T-helper 1 cell treated with Interleukin-12 subunit alpha and Interleukin-12 subunit beta and Interleukin-4 antibody, amounts not matched to agents 30 μg/mL and 1 μg/mL, for 36 hours (primary cell): ENCODE measurements around the gene CD1B.
"Not testable (repeated sequence)": the region's sequence is repeated elsewhere in the genome, so short reads cannot be mapped to it uniquely, and the experiment has no call there.

Experiments
- H3K27ac Mint-ChIP-seq: one replicate; pipeline ENCODE4 v1.8.0; 2021; ENCODE audit warnings: mild to moderate bottlenecking, mixed read lengths
- H3K27me3 Mint-ChIP-seq: one replicate; pipeline ENCODE4 v1.8.0; 2021; ENCODE audit warnings: low read depth, mixed read lengths
- H3K36me3 Mint-ChIP-seq: one replicate; pipeline ENCODE4 v1.8.0; 2021; ENCODE audit warnings: low read depth, mixed read lengths
- H3K4me1 Mint-ChIP-seq: one replicate; pipeline ENCODE4 v1.8.0; 2021; ENCODE audit warnings: low read depth, mixed read lengths
- H3K4me3 Mint-ChIP-seq: one replicate; pipeline ENCODE4 v1.8.0; 2021; ENCODE audit warnings: mild to moderate bottlenecking, moderate library complexity, mixed read lengths
- H3K9me3 Mint-ChIP-seq: one replicate; pipeline ENCODE4 v1.8.0; 2021; ENCODE audit warnings: mixed read lengths

The CD1B gene

DNA sequence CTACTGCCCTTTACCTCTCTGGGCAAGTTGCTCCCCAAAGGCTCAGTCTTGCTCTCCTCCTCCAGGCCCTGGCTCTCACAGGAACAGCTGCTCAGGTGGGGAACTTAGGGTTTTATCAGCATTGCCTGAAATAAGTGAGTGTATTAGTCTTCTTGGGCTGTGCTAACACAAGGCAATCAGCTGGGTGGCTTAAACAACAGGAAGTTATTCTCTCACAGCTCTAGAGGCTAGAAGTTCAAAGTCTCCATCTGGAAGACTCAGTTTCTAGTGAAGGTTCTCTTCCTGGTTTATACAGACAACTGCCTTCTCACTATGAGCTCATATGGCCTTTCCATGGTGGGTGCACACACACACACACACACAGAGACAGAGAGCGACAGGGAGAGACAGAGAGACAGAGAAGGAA lies 44.4 kb downstream of the CD1B start:
- Mint-ChIP-seq H3K36me3 (no peaks in the 10 kb centered on the region), H3K9me3 (no peaks in the 10 kb centered on the region), H3K4me1 (peaks cover 16% of the 10 kb centered on the region), H3K27ac (peak overlapping the region; percentile 52), H3K4me3 (no peak overlapping the region), H3K27me3 (no peaks in the 10 kb centered on the region)

DNA sequence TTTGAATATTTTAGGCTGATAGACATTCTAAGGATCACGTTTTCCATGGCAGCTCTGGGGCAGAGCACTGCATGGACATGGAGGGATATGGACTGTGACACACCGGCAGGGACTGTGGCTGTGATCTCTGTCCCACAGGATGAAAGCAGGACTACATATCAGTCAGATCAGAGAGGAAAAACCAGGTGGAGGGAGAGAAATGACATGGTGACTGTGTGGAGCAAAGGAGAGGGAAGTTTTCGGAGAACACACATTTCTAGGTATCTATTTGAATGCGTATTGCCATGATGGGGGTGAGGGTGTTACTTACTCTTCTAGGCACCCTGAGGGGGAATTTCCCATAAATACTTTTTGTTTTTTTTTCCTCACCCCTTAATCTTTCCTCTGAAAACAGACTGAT lies 44.8 kb downstream of the CD1B start:
- Mint-ChIP-seq H3K9me3 (peaks cover 2% of the 10 kb centered on the region), H3K4me1 (peaks cover 16% of the 10 kb centered on the region), H3K36me3 (no peaks in the 10 kb centered on the region), H3K27me3 (no peaks in the 10 kb centered on the region), H3K27ac (no peak overlapping the region), H3K4me3 (no peak overlapping the region)

DNA sequence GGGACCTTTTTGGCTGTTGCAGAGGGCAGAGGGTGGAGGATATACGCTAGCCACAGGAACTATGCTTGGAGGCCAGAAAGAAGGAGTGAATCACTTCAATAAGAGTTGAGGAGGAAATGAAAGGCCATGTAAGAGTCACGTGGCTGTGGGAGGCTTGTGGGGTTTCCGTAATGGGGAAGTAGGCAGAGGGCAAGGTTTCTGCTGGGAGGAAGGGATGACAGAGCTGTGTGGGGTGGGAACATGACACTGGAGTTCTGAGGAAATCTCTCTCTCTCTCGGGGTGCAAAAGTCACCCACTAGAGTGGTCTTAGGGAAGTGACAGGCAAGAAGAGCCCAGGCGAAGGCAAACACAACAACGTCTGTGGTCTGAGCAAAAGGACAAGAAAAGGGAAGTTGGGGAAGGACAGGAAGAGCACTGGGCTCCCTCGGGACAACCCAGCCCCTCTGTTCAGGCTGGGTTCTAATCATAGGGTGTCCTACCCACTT lies 45.5 kb downstream of the CD1B start:
- peak overlapping the region; percentile 10 for H3K4me3 Mint-ChIP-seq
- H3K27ac Mint-ChIP-seq: peak overlapping the region; percentile 41
- H3K27me3 Mint-ChIP-seq: no peaks in the 10 kb centered on the region
- peaks cover 3% of the 10 kb centered on the region for H3K9me3 Mint-ChIP-seq
- H3K4me1 Mint-ChIP-seq: peaks cover 16% of the 10 kb centered on the region
- no peaks in the 10 kb centered on the region for H3K36me3 Mint-ChIP-seq

DNA sequence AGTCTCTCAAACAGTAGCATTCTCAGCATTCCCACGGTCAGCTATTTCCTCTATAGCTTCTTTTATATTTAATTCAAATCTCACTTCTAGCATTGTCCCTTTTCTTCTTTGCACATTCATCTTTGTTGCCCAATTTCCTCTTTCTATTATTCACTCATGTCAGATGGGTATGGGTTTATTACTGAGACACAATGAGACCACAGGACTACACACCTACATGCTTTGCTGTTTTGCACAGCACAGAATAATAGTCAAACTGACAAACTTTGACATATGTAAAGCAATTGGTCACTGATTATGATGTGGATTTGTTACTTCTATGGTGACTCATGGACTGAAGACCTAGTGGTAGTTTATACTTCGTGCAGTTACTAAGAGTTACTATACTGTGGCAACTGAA lies 47.4 kb downstream of the CD1B start:
- H3K27ac Mint-ChIP-seq: no peak overlapping the region
- no peaks in the 10 kb centered on the region for H3K36me3 Mint-ChIP-seq
- peaks cover 16% of the 10 kb centered on the region for H3K4me1 Mint-ChIP-seq
- H3K4me3 Mint-ChIP-seq: no peak overlapping the region
- H3K27me3 Mint-ChIP-seq: no peaks in the 10 kb centered on the region
- peaks cover 3% of the 10 kb centered on the region for H3K9me3 Mint-ChIP-seq

DNA sequence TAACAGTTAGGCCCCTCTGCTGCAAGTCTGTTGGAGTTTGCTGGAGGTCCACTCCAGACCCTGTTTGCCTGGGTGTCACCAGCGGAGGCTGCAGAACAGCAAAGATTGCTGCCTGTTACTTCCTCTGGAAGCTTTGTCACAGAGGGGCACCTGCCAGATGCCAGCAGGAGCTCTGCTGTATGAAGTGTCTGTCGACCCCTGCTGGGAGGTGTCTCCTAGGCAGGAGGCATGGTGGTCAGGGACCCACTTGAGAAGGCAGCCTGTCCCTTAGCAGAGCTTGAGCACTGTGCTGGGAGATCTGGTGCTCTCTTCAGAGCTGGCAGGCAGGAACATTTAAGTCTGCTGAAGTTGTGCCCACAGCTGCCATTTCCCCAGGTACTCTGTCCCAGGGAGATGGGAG lies 48.9 kb downstream of the CD1B start:
- H3K9me3 Mint-ChIP-seq, H3K27ac Mint-ChIP-seq, H3K36me3 Mint-ChIP-seq, H3K27me3 Mint-ChIP-seq, H3K4me3 Mint-ChIP-seq: not testable (repeated sequence)
- H3K4me1 Mint-ChIP-seq: peaks cover 16% of the 10 kb centered on the region
